H9 (cell line): ENCODE measurements around the gene MXD3. TPM values are rescaled to one million over a fixed set of nuclear protein-coding genes. Genes with fewer than 3 reads are reported as not detected.

ENCODE experiments used
- DNase-seq: peaks from one replicate; pipeline ENCODE4 v3.0.0-alpha.2; 2017
- H2AFZ ChIP-seq: one replicate; pipeline ENCODE4 v1.6.1; 2013; ENCODE audit warnings: mild to moderate bottlenecking, low read length, control low read depth, moderate library complexity
- H2AK5ac ChIP-seq: 2 replicates; pipeline ENCODE4 v1.6.1; 2013; ENCODE audit warnings: low read length, control low read depth, mixed read lengths; ENCODE audit not compliant: insufficient read length
- H2BK120ac ChIP-seq: one replicate; pipeline ENCODE4 v1.6.1; 2013; ENCODE audit warnings: low read depth, mild to moderate bottlenecking, low read length, control low read depth, inconsistent platforms; ENCODE audit not compliant: poor library complexity, severe bottlenecking
- H2BK12ac ChIP-seq: 2 replicates; pipeline ENCODE4 v1.6.1; 2013; ENCODE audit warnings: low read length, control low read depth, mixed read lengths, low read depth; ENCODE audit not compliant: insufficient read length
- H2BK15ac ChIP-seq: 2 replicates; pipeline ENCODE4 v1.6.1; 2013; ENCODE audit warnings: low read depth, low read length, control low read depth
- H2BK20ac ChIP-seq: one replicate; pipeline ENCODE4 v1.6.1; 2013; ENCODE audit warnings: low read depth, mild to moderate bottlenecking, low read length, control low read depth, inconsistent platforms; ENCODE audit not compliant: poor library complexity, severe bottlenecking
- H2BK5ac ChIP-seq: 2 replicates; pipeline ENCODE4 v1.6.1; 2013; ENCODE audit warnings: low read length, control low read depth, mixed read lengths; ENCODE audit not compliant: insufficient read length
- H3K14ac ChIP-seq: 2 replicates; pipeline ENCODE4 v1.6.1; 2013; ENCODE audit warnings: low read length, control low read depth; ENCODE audit not compliant: insufficient read depth
- H3K18ac ChIP-seq: 2 replicates; pipeline ENCODE4 v1.6.1; 2013; ENCODE audit warnings: low read depth, mild to moderate bottlenecking, mixed read lengths, low read length, control low read depth; ENCODE audit not compliant: insufficient read length
- H3K23ac ChIP-seq: 2 replicates; pipeline ENCODE4 v1.6.1; 2013; ENCODE audit warnings: low read length, control low read depth, mixed read lengths, low read depth; ENCODE audit not compliant: insufficient read length
- H3K23me2 ChIP-seq: 2 replicates; pipeline ENCODE4 v1.6.1; 2013; ENCODE audit warnings: low read depth, mild to moderate bottlenecking, mixed read lengths, low read length, control low read depth; ENCODE audit not compliant: insufficient read length, poor library complexity, severe bottlenecking
- H3K27ac ChIP-seq: 2 replicates; pipeline ENCODE4 v1.5.1; 2013; ENCODE audit warnings: low read length, control low read depth, mixed read lengths, low read depth; ENCODE audit not compliant: insufficient read length
- H3K27me3 ChIP-seq: 2 replicates; pipeline ENCODE4 v1.6.1; 2013; ENCODE audit warnings: low read length, control low read depth, inconsistent platforms; ENCODE audit not compliant: insufficient read depth
- H3K4ac ChIP-seq: 2 replicates; pipeline ENCODE4 v1.6.1; 2013; ENCODE audit warnings: low read depth, mild to moderate bottlenecking, control low read depth, inconsistent platforms, low read length, moderate library complexity
- H3K4me1 ChIP-seq: 2 replicates; pipeline ENCODE4 v1.6.1; 2013; ENCODE audit warnings: low read length, control low read depth, inconsistent platforms; ENCODE audit not compliant: insufficient read depth
- H3K4me2 ChIP-seq: 2 replicates; pipeline ENCODE4 v1.6.1; 2013; ENCODE audit warnings: low read length, control low read depth, mixed read lengths; ENCODE audit not compliant: insufficient read length, insufficient read depth
- H3K56ac ChIP-seq: 2 replicates; pipeline ENCODE4 v1.6.1; 2013; ENCODE audit warnings: low read depth, mild to moderate bottlenecking, mixed read lengths, low read length, control low read depth; ENCODE audit not compliant: insufficient read length
- H3K79me1 ChIP-seq: 2 replicates; pipeline ENCODE4 v1.6.1; 2013; ENCODE audit warnings: low read depth, mild to moderate bottlenecking, moderate library complexity, low read length, control low read depth, inconsistent platforms; ENCODE audit not compliant: insufficient read depth, poor library complexity, severe bottlenecking
- H3K79me2 ChIP-seq: 2 replicates; pipeline ENCODE4 v1.6.1; 2013; ENCODE audit warnings: low read length, control low read depth, inconsistent platforms; ENCODE audit not compliant: insufficient read depth
- H3K9ac ChIP-seq: 2 replicates; pipeline ENCODE4 v1.6.1; 2013; ENCODE audit warnings: low read length, control low read depth, mixed read lengths; ENCODE audit not compliant: insufficient read length; ENCODE audit errors: extremely low read depth
- H3K9me3 ChIP-seq: one replicate; pipeline ENCODE4 v1.6.1; 2013; ENCODE audit warnings: low read depth, low read length, inconsistent platforms; ENCODE audit not compliant: control insufficient read depth
- H3T11ph ChIP-seq: one replicate; pipeline ENCODE4 v1.6.1; 2013; ENCODE audit warnings: mild to moderate bottlenecking, low read length, control low read depth, inconsistent platforms
- H4K20me1 ChIP-seq: one replicate; pipeline ENCODE4 v1.6.1; 2013; ENCODE audit not compliant: control insufficient read depth, insufficient read length, insufficient read depth
- H4K5ac ChIP-seq: 2 replicates; pipeline ENCODE4 v1.6.1; 2013; ENCODE audit warnings: low read depth, mild to moderate bottlenecking, mixed read lengths, low read length, control low read depth; ENCODE audit not compliant: insufficient read length
- H4K8ac ChIP-seq: replicated peaks from 2 replicates; pipeline ENCODE4 v1.6.1; 2013; ENCODE audit warnings: low read length, control low read depth, mixed read lengths, low read depth; ENCODE audit not compliant: insufficient read length
- H4K91ac ChIP-seq: 2 replicates; pipeline ENCODE4 v1.6.1; 2013; ENCODE audit warnings: low read depth, mild to moderate bottlenecking, moderate library complexity, mixed read lengths, low read length, control low read depth; ENCODE audit not compliant: insufficient read length
- H3K27ac Mint-ChIP-seq, 3 experiments: 2 replicates in 2 of 3; 3 replicates in 1 of 3; pipeline ENCODE4 v1.8.0; 2020 to 2021; ENCODE audit warnings: mixed read lengths in 3 of 3, mild to moderate bottlenecking in 1 of 3, moderate library complexity in 1 of 3
- H3K27me3 Mint-ChIP-seq: 2 replicates; pipeline ENCODE4 v1.8.0; 2021; ENCODE audit warnings: low read depth, mild to moderate bottlenecking, moderate library complexity, mixed read lengths
- H3K36me3 Mint-ChIP-seq, 3 experiments: 2 replicates in 2 of 3; 3 replicates in 1 of 3; pipeline ENCODE4 v1.8.0; 2020 to 2021; ENCODE audit warnings: low read depth in 3 of 3, mixed read lengths in 3 of 3; ENCODE audit not compliant: insufficient read depth in 1 of 3
- H3K4me1 Mint-ChIP-seq, 2 experiments: 2 replicates each; pipeline ENCODE4 v1.8.0; 2020; ENCODE audit warnings: mixed read lengths in 2 of 2
- H3K4me3 Mint-ChIP-seq, 2 experiments: 2 replicates in 1 of 2; 3 replicates in 1 of 2; pipeline ENCODE4 v1.8.0; 2020 to 2021; ENCODE audit warnings: mild to moderate bottlenecking in 2 of 2, mixed read lengths in 2 of 2, moderate library complexity in 1 of 2
- H3K9me3 Mint-ChIP-seq, 2 experiments: 2 replicates in 1 of 2; 3 replicates in 1 of 2; pipeline ENCODE4 v1.8.0; 2020; ENCODE audit warnings: mild to moderate bottlenecking in 2 of 2, mixed read lengths in 2 of 2, moderate library complexity in 1 of 2
- WGBS: extraction: QIAGEN DNeasy Blood & Tissue Kit; methylation state at CpG from one replicate; pipeline ENCODE4 v1.1.7; 2013; ENCODE audit warnings: missing lambda C conversion rate, low lambda C conversion rate, mixed read lengths; ENCODE audit not compliant: insufficient read length; ENCODE audit errors: extremely low coverage; 5-methylcytosine and 5-hydroxymethylcytosine counted together
- total RNA-seq: library from RNA; stranded (reverse); gene quantifications from 2 replicates; pipeline ENCODE4 v1.2.1, GENCODE V29; 2021
- TF ChIP-seq, protein P1 (sequence below): fragments of 200-600 bp; sonication (generic); conservative IDR thresholded peaks from 3 replicates; pipeline ENCODE4 v1.8.0; 2021; ENCODE audit warnings: antibody characterized with exemption, mild to moderate bottlenecking

The MXD3 gene
- total RNA-seq, 1 experiment from 2014 or later: 9.8 TPM

GRCh38 chr5:177344891-177345290 is 33.2 kb upstream of the MXD3 start:
- Histone ChIP-seq H3T11ph (no peak overlapping the region), H3K9ac (no peak overlapping the region), H3K27ac (no peak overlapping the region), H2BK120ac (no peak overlapping the region), H3K14ac (no peak overlapping the region), H3K4me1 (no peaks in the 10 kb centered on the region), H2BK12ac (no peak overlapping the region), H3K23ac (no peak overlapping the region), H3K18ac (no peak overlapping the region), H3K9me3 (no peaks in the 10 kb centered on the region), H3K79me2 (peaks cover 7% of the 10 kb centered on the region; the same call in 1 of the 2 replicates), H4K20me1 (no peaks in the 10 kb centered on the region), H2AK5ac (no peak overlapping the region), H2AFZ (no peak overlapping the region), H2BK5ac (no peak overlapping the region), H4K91ac (no peak overlapping the region), H3K56ac (no peak overlapping the region), H3K23me2 (no peaks in the 10 kb centered on the region), H3K79me1 (no peaks in the 10 kb centered on the region), H3K4ac (no peak overlapping the region), H3K4me2 (no peak overlapping the region), H4K8ac (no peak overlapping the region), H2BK20ac (no peak overlapping the region), H3K27me3 (no peaks in the 10 kb centered on the region), H4K5ac (no peak overlapping the region), H2BK15ac (no peak overlapping the region)
- Mint-ChIP-seq H3K4me1 (peaks cover 8 to 9% of the 10 kb centered on the region in 2 experiments), H3K4me3 (no peak overlapping the region), H3K36me3 (peaks cover 8 to 43% (median 39%) of the 10 kb centered on the region in 3 experiments; a peak in 6 of 7 replicates), H3K27me3 (no peaks in the 10 kb centered on the region), H3K9me3 (no peaks in the 10 kb centered on the region), H3K27ac (no peak overlapping the region)
- WGBS: no CpG with 5 or more reads among the region's 6 CpGs
- TF ChIP-seq, protein P1, sequence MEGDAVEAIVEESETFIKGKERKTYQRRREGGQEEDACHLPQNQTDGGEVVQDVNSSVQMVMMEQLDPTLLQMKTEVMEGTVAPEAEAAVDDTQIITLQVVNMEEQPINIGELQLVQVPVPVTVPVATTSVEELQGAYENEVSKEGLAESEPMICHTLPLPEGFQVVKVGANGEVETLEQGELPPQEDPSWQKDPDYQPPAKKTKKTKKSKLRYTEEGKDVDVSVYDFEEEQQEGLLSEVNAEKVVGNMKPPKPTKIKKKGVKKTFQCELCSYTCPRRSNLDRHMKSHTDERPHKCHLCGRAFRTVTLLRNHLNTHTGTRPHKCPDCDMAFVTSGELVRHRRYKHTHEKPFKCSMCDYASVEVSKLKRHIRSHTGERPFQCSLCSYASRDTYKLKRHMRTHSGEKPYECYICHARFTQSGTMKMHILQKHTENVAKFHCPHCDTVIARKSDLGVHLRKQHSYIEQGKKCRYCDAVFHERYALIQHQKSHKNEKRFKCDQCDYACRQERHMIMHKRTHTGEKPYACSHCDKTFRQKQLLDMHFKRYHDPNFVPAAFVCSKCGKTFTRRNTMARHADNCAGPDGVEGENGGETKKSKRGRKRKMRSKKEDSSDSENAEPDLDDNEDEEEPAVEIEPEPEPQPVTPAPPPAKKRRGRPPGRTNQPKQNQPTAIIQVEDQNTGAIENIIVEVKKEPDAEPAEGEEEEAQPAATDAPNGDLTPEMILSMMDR: no peak
- no peak for DNase-seq
